Right lobe of liver (tissue), 6 donors: ENCODE data around the gene CDK11B. TPM values are rescaled to one million over a fixed set of nuclear protein-coding genes. Genes with fewer than 3 reads are reported as not detected.

Experiments
- ATAC-seq, 4 donors: fragments of 200-7000 bp; cut with Tn5 transposase; one replicate each; pipeline ENCODE4 v1.9.1; 2020; ENCODE audit warnings: mild to moderate bottlenecking in 4 of 4, moderate library complexity in 4 of 4
- DNase-seq, 3 donors: peaks; one replicate each; pipeline ENCODE4 v3.0.0-alpha.2; 2020
- H3K27ac ChIP-seq, 3 donors: fragments of 200-600 bp; one replicate each; pipeline ENCODE4 v1.8.0; 2022
- H3K27me3 ChIP-seq, 2 donors: fragments of 200-600 bp; one replicate each; pipeline ENCODE4 v1.8.0; 2022
- H3K36me3 ChIP-seq, 4 donors: fragments of 200-600 bp; sonication (generic) in 1 of 4; one replicate each; pipeline versions ENCODE4 v1.5.1 to v1.8.0; 2017 to 2022; ENCODE audit warnings: control low read depth in 1 of 4
- H3K4me1 ChIP-seq, 4 donors: fragments of 200-600 bp; sonication (generic) in 1 of 4; one replicate each; pipeline versions ENCODE4 v1.5.1 to v1.8.0; 2017 to 2022; ENCODE audit warnings: control low read depth in 1 of 4
- H3K4me3 ChIP-seq, 3 donors: fragments of 200-600 bp; one replicate each; pipeline ENCODE4 v1.8.0; 2022
- H3K9me3 ChIP-seq, 4 donors: fragments of 200-600 bp; sonication (generic) in 1 of 4; one replicate each; pipeline versions ENCODE4 v1.5.1 to v1.8.0; 2017 to 2022; ENCODE audit warnings: control low read depth in 1 of 4
- POLR2A ChIP-seq: fragments of 450-650 bp; IDR thresholded peaks from one replicate; pipeline ENCODE4 v1.6.1; 2017; ENCODE audit warnings: antibody characterized with exemption, mild to moderate bottlenecking
- WGBS: methylation state at CpG from one replicate; pipeline ENCODE4 v1.1.6; 2018; ENCODE audit warnings: low coverage, low lambda C conversion rate; ENCODE audit not compliant: insufficient coverage; ENCODE audit errors: missing lambda C conversion rate; 5-methylcytosine and 5-hydroxymethylcytosine counted together
- intact Hi-C, 2 donors: fragments of 100-400 bp; cut with DNase I; formaldehyde crosslinking; loops; one replicate each; pipeline versions ENCODE4 v1.11.2 to v1.14.1; 2022
- total RNA-seq, 6 experiments: library from RNA; depleted of rRNA in 2 of 6; stranded (reverse); fragments of >200 nt in 2 of 6; fragmentation: NEBNext Ultra II Directional in 3 of 6; extraction: Animal tissue kit (Norgen Biotek cat#: 25700) in 3 of 6; gene quantifications; one replicate each; pipeline versions ENCODE4 v1.1.0 to v1.2.4, GENCODE V29; 2016 to 2023
- TF ChIP-seq, protein P1 (sequence below), 4 donors: fragments of 200-600 bp in 3 of 4; fragments of 450-650 bp in 1 of 4; IDR thresholded peaks; one replicate each; pipeline versions ENCODE4 v1.5.1 to v1.8.0; 2016 to 2022; ENCODE audit warnings: antibody characterized with exemption in 4 of 4, mild to moderate bottlenecking in 2 of 4
- donor health status: DM: no; HTN: yes; CAD: no.
- donor health status: DM: no; HTN: no; CAD: no.
- donor health status: DM: no; HTN: no; CAD: no.
- donor health status: DM: no; HTN: yes; CAD: no.
- donor health status: DM: no; HTN: yes; CAD: no.

Gene CDK11B
- total RNA-seq, 6 experiments from 2014 or later: 8.0 to 11.8 (median 9.5) TPM

DNA sequence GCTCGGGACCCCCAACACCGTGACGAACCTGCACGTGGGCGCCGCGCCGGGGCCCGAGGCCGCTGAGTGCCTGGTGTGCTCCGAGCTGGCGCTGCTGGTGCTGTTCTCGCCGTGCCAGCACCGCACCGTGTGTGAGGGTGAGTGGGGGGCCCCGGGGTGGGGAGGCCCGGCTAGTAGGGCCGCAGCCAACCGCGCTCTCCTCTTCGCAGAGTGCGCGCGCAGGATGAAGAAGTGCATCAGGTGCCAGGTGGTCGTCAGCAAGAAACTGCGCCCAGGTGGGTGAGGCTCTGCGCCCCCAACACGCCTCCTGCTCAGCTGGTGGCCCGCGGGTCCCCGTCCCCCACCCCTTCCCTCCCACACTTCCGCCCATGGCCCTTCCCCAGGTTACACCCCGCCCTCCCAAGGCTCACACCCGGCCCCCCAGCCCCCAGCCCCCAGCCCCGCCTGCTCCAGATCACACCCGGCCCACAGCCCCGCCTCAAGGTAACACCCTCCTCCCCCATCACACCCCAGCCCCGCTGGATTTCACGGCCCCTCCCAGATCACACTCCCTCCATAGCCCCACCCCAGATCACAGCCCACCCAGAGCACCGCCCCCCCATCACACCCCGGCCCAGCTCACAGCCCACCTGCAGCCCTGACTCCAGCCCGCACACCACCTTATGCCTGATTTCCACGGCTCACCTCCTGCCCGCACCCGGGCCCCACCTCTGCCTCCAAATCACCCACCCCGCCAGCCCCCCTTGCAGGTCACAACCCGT is 29.2 kb downstream of the CDK11B start:
- peaks cover 0 to 3% (median 0%) of the 10 kb centered on the region in 4 donors for H3K36me3 ChIP-seq
- 62% methylated on average over 8 of the region's 48 CpGs for WGBS
- no peaks in the 10 kb centered on the region for H3K9me3 ChIP-seq
- H3K4me3 ChIP-seq: no peak overlapping the region
- ATAC-seq: peak; percentile 7 to 42 (median 24)
- H3K27me3 ChIP-seq: no peaks in the 10 kb centered on the region
- H3K4me1 ChIP-seq: no peaks in the 10 kb centered on the region
- DNase-seq: peak; percentile 44 to 64 (median 47)
- no peak overlapping the region for H3K27ac ChIP-seq
- intact Hi-C loops: loop anchor here in 1 of 2 donors (10.0 kb wide), 1 partner anchor 45 kb away; no protein-coding TSS in a partner anchor
- no peak for TF ChIP-seq POLR2A
- TF ChIP-seq, protein P1, sequence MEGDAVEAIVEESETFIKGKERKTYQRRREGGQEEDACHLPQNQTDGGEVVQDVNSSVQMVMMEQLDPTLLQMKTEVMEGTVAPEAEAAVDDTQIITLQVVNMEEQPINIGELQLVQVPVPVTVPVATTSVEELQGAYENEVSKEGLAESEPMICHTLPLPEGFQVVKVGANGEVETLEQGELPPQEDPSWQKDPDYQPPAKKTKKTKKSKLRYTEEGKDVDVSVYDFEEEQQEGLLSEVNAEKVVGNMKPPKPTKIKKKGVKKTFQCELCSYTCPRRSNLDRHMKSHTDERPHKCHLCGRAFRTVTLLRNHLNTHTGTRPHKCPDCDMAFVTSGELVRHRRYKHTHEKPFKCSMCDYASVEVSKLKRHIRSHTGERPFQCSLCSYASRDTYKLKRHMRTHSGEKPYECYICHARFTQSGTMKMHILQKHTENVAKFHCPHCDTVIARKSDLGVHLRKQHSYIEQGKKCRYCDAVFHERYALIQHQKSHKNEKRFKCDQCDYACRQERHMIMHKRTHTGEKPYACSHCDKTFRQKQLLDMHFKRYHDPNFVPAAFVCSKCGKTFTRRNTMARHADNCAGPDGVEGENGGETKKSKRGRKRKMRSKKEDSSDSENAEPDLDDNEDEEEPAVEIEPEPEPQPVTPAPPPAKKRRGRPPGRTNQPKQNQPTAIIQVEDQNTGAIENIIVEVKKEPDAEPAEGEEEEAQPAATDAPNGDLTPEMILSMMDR (IDR thresholded peaks at IDR 0.05): no peak

DNA sequence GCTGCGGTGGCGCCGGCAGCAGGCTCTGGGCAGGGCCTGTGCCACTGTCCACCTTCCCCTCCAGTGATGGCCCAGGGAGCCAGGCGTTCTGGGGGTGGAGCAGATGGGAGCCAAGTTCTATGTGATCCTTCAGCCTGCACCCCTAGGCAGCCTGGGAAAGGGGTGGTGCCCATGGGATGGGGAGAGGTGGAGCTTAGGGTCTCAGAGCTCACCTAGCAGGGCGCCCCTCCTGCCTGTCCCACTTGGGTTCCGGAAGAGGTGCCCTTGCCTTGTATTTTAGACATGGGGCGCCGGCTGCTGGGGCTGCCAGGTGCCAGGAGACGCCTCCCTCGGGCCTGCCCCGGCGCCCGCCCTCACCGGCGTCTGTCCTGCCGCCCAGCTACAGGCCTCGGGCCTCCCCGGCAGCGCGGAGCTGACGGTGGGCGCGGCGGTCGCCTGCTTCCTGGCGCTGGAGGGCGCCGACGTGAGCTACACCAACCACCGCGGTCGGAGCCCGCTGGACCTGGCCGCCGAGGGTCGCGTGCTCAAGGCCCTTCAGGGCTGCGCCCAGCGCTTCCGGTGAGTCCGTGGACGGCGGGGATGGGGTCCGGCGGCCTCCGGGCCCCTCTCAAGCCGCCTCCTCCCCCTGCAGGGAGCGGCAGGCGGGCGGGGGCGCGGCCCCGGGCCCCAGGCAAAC is 29.9 kb downstream of the CDK11B start:
- intact Hi-C loops: loop anchor here in 1 of 2 donors (10.0 kb wide), 1 partner anchor 46 kb away; no protein-coding TSS in a partner anchor
- ATAC-seq (no peak), DNase-seq (peak in 2 of 3 donors; percentile 42 to 54)
- H3K36me3 ChIP-seq: peaks cover 0 to 3% (median under 1%) of the 10 kb centered on the region in 4 donors
- H3K27ac ChIP-seq: no peak overlapping the region
- no peaks in the 10 kb centered on the region for H3K4me1 ChIP-seq
- no peak overlapping the region for H3K4me3 ChIP-seq
- no peaks in the 10 kb centered on the region for H3K9me3 ChIP-seq
- H3K27me3 ChIP-seq: no peaks in the 10 kb centered on the region
- 84% methylated on average over 6 of the region's 53 CpGs for WGBS
- TF ChIP-seq, protein P1 (IDR thresholded peaks at IDR 0.05): no peak
- TF ChIP-seq POLR2A: no peak

DNA sequence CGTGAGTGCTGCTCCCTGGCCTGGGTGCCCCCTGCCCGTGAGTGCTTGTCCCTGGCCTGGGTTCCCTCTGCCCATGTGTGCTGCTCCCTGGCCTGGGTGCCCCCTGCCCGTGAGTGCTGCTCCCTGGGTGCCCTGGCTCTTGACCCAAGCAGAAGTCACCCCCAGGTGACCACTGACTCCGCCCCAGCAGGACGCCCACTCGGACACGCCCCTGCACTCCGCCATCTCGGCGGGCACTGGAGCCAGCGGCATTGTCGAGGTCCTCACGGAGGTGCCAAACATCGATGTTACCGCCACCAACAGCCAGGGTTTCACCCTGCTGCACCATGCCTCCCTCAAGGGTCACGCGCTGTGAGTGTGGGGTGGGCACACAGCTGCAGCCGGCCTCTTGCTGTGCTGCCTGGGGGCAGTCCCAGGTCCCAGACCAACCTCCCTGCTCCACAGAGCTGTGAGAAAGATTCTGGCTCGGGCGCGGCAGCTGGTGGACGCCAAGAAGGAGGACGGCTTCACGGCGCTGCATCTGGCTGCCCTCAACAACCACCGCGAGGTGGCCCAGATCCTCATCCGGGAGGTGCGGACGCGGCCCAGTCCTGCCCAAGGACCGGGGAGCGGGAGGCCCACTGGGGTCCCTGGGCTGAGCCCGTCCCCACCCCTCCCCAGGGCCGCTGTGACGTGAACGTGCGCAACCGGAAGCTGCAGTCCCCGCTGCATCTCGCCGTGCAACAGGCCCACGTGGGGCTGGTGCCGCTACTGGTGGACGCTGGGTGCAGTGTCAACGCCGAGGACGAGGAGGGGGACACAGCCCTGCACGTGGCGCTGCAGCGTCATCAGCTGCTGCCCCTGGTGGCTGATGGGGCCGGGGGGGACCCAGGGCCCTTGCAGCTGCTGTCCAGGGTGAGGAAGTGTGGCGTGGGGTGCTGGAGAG is 30.7 kb downstream of the CDK11B start:
- WGBS: no CpG with 5 or more reads among the region's 53 CpGs
- Histone ChIP-seq H3K27ac (no peak overlapping the region), H3K9me3 (no peaks in the 10 kb centered on the region), H3K4me1 (no peaks in the 10 kb centered on the region), H3K4me3 (no peak overlapping the region), H3K27me3 (no peaks in the 10 kb centered on the region), H3K36me3 (peaks cover 0 to 4% (median 2%) of the 10 kb centered on the region in 4 donors)
- no peak for TF ChIP-seq POLR2A
- TF ChIP-seq, protein P1 (IDR thresholded peaks at IDR 0.05): no peak
- ATAC-seq (no peak), DNase-seq (peak in 2 of 3 donors; percentile 46 to 56)
- intact Hi-C loops: loop anchor here in 1 of 2 donors (10.0 kb wide), 1 partner anchor 47 kb away; no protein-coding TSS in a partner anchor

DNA sequence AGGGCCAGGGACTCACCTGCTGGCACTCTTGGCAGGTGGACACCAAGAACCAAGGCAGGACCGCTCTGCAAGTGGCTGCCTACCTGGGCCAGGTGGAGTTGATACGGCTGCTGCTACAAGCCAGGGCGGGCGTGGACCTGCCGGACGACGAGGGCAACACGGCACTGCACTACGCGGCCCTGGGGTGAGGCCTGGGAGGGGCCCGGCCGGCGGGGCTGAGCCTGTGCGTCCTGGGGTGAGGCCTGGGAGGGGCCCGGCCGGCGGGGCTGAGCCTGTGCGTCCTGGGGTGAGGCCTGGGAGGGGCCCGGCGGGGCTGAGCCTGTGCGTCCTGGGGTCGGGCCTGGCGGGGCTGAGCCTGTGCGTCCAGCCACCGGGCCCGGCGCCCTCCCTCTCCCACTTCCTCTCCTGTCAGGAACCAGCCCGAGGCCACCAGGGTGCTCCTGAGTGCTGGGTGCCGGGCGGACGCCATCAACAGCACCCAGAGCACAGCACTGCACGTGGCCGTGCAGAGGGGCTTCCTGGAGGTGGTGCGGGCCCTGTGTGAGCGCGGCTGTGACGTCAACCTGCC is 31.5 kb downstream of the CDK11B start:
- 55% methylated on average over 2 of the region's 37 CpGs for WGBS
- no peak overlapping the region for H3K27ac ChIP-seq
- peaks cover 0 to 4% (median 2%) of the 10 kb centered on the region in 4 donors for H3K36me3 ChIP-seq
- H3K4me3 ChIP-seq: no peak overlapping the region
- intact Hi-C loops: loop anchor here in 1 of 2 donors (10.0 kb wide), 1 partner anchor 47 kb away; no protein-coding TSS in a partner anchor
- H3K4me1 ChIP-seq: no peaks in the 10 kb centered on the region
- no peaks in the 10 kb centered on the region for H3K9me3 ChIP-seq
- no peaks in the 10 kb centered on the region for H3K27me3 ChIP-seq
- DNase-seq (peak in 2 of 3 donors; percentile 45 to 56), ATAC-seq (no peak)
- TF ChIP-seq, protein P1 (IDR thresholded peaks at IDR 0.05): no peak
- TF ChIP-seq POLR2A: no peak
